H1 (cell line): Measurements from ENCODE around the gene VEGFD. TPM values are rescaled to one million over a fixed set of nuclear protein-coding genes. Genes with fewer than 3 reads are reported as not detected.

ENCODE experiments used
- BCL11A ChIP-seq, 2 experiments: IDR thresholded peaks; one replicate each; pipeline ENCODE4 v1.6.1; 2011; ENCODE audit warnings: low read depth in 2 of 2, low read length in 2 of 2, mild to moderate bottlenecking in 2 of 2
- JUN ChIP-seq: IDR thresholded peaks from 2 replicates; pipeline ENCODE4 v1.6.1; 2011; ENCODE audit warnings: low read depth, mild to moderate bottlenecking, improper control_type of control experiment, low read length
- KDM4A ChIP-seq: IDR thresholded peaks from one replicate; pipeline ENCODE4 v1.7.1; 2012; ENCODE audit warnings: low read depth, mild to moderate bottlenecking, moderate library complexity, low read length, inconsistent platforms; ENCODE audit not compliant: severe bottlenecking
- MAFK ChIP-seq: IDR thresholded peaks from 2 replicates; pipeline ENCODE4 v1.6.1; 2012; ENCODE audit warnings: low read depth, mild to moderate bottlenecking, improper control_type of control experiment, low read length
- NANOG ChIP-seq: IDR thresholded peaks from 2 replicates; pipeline ENCODE4 v1.6.1; 2011; ENCODE audit warnings: low read length, low read depth, mild to moderate bottlenecking, inconsistent platforms; ENCODE audit not compliant: insufficient read depth, poor library complexity, severe bottlenecking
- PHF8 ChIP-seq: fragments of 200-600 bp; sonication (generic); conservative IDR thresholded peaks from 2 replicates; pipeline ENCODE4 v1.7.1; 2012; ENCODE audit warnings: low read depth, mild to moderate bottlenecking, inconsistent platforms, low read length, moderate library complexity
- RNF2 ChIP-seq: fragments of 200-900, 300-1000 bp; sonication (generic); IDR thresholded peaks from 2 replicates; pipeline ENCODE4 v1.7.1; 2016; ENCODE audit warnings: borderline replicate concordance, low read depth, mild to moderate bottlenecking, antibody characterized with exemption, low read length; ENCODE audit not compliant: poor library complexity, severe bottlenecking; ENCODE audit errors: missing control alignments
- ZNF274 ChIP-seq: IDR thresholded peaks from 2 replicates; pipeline ENCODE4 v1.7.0; 2012; ENCODE audit warnings: low read length, borderline replicate concordance; ENCODE audit errors: extremely low read depth
- polyA plus RNA-seq, 7 experiments: library from polyadenylated mRNA; depleted of rRNA in 3 of 7; stranded (reverse) in 5 of 7; unstranded in 2 of 7; fragments of >200 nt in 5 of 7; fragments of 200-250 nt in 2 of 7; gene quantifications; 1 replicate in 5 of 7; 2 replicates in 1 of 7; 4 replicates in 1 of 7; pipeline versions ENCODE4 v1.2.1 to v1.2.3, GENCODE V29; 2011 to 2013; ENCODE audit warnings: missing spikeins in 2 of 7, mixed read lengths in 2 of 7
- total RNA-seq: library from RNA; stranded (reverse); fragmentation: NEBNext Ultra II Directional; extraction: Animal tissue kit (Norgen Biotek cat#: 25700); gene quantifications from 2 replicates; pipeline ENCODE4 v1.2.1, GENCODE V29; 2021

Gene VEGFD
- total and polyA plus RNA-seq, 2 of the 8 experiments (the other 6 are each of a cell fraction or from before 2014, with no cell fraction given) = 0.06 TPM; not detected in 1

DNA sequence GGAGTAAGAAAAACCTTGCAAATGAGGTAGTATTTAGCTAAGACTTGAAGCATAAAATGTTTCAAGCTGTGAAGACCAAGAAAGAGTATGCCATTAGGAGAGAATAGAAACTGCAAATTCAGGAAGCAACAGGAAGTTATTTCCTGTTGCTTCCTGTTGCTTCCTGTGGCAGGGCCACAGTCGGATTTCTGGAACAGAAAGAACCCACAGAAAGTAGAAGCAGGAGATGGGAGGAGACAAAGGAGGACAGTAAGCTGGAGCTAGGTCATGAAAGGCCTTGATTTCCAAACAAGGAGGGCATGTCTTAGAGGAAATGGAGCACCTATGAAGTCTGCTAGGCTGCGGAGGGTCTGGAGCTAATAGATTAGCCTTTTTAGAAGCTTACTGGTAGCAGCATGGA, 86.0 kb downstream of the VEGFD start (continued):
- no peak for TF ChIP-seq NANOG
- no peak for TF ChIP-seq PHF8
- no peak for TF ChIP-seq JUN
- TF ChIP-seq KDM4A = no peak
- TF ChIP-seq BCL11A (IDR thresholded peaks at IDR 0.05; ENCODE audit: low read depth in 2 of 2, low read length in 2 of 2) = no peak
- TF ChIP-seq ZNF274 = no peak
- no peak for TF ChIP-seq RNF2
- TF ChIP-seq MAFK = no peak

Other genes with a start within 250 kb of the VEGFD start
- 0.54 TPM in 1 of 2 replicates, not detected in the other for gene ASB9, start 114.3 kb downstream of the VEGFD start, total RNA-seq
- 0.64 and 1.2 TPM in 2 replicates for gene ASB9, start 114.3 kb downstream of the VEGFD start, polyA plus RNA-seq (2011; rRNA removed)
- not detected in 2 replicates for gene ASB11, start 68.8 kb downstream of the VEGFD start, total RNA-seq
- not detected in 2 replicates for gene ASB11, start 68.8 kb downstream of the VEGFD start, polyA plus RNA-seq (2011; rRNA removed)
- 13.4 and 15.7 TPM in 2 replicates for gene PIGA, start 48.9 kb downstream of the VEGFD start, total RNA-seq
- 2.1 and 5.0 TPM in 2 replicates for gene PIGA, start 48.9 kb downstream of the VEGFD start, polyA plus RNA-seq (2011; rRNA removed)
- 9.4 and 10.3 TPM in 2 replicates for gene PIR, start 108.9 kb upstream of the VEGFD start, total RNA-seq
- gene PIR, start 108.9 kb upstream of the VEGFD start, polyA plus RNA-seq (2011; rRNA removed) = 5.1 and 6.4 TPM in 2 replicates
- gene BMX, start 116.4 kb upstream of the VEGFD start, total RNA-seq = not detected in 2 replicates
- gene BMX, start 116.4 kb upstream of the VEGFD start, polyA plus RNA-seq (2011; rRNA removed) = not detected in 2 replicates
- 0.29 TPM in 1 of 2 replicates, not detected in the other for gene ACE2, start 216.5 kb upstream of the VEGFD start, total RNA-seq
- gene ACE2, start 216.5 kb upstream of the VEGFD start, polyA plus RNA-seq (2011; rRNA removed) = 0.02 and 0.06 TPM in 2 replicates